Ramos (cell line): ENCODE results near the gene RANBP3.

ENCODE experiments used
- in situ Hi-C: fragments of 300-500 bp; cut with MboI; formaldehyde crosslinking; loops from one replicate; pipeline ENCODE4 v1.14.3; 2022; ENCODE audit warnings: low sequenced_read_pairs; ENCODE audit not compliant: unreplicated experiment

Gene RANBP3

DNA sequence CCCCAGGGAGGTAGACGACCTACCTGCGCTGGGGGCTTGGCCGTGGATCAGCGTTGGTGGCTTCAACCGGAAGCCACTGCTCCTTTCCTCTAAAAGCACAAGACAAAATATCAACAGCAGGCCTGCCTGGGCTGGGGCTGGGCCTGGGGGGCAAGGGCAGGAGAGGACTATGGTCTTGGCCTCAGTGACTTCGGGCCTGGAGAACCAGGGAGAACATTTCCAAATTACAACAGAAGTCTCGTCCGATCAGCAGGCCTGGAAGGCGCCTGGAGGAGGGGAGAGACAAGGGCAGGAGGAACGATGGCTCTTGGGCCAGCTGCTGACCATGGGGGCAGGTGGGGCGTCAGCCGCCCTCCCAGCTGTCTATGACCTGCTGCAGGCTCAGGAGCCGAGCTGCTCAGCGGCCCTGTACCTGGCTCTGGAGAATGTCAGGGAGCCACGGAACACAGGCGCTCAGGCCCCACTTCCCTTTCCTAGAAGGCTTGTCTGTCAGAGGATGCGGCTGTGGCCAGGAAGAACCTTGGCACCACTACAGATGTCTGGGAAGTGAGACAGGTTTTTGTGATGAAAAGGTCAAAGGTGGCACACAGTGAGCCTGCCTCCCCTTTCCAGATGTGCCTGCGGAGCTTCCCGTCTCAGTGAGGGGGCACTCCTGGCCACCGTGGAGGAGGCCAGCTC, 44.4 kb downstream of the RANBP3 start:
- in situ Hi-C loops: no loop called here

DNA sequence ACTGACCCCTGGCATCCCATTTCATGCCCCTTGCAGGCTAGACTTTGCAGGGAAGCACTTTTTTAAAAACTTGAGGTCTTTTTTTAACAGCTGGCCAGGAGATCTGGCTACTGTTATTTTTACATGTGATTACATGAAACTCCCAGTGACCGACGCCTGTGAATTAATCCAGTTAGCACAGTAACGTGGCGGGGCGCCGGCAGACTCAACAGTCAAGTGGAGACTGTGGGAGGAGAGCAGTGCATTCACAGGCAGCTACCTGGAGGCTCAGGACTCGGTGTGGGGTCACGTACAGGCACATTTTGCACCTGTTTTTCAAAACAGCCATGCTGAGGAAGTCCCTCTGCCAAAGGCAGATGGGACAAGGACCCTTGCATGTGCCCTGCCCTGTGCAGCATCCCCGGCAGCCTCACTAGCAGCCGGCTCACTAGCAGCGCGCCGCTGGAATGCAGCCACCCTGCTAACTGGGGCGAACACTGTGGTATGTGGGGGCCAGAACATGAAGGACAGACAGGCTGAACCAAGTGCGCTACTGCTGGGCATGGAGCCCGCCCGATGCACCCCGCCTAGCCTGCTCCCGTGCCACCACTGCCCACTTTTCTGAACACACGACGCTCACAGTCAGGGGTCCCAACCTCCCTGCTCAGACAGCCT, 45.2 kb downstream of the RANBP3 start:
- in situ Hi-C loops: no loop called here

DNA sequence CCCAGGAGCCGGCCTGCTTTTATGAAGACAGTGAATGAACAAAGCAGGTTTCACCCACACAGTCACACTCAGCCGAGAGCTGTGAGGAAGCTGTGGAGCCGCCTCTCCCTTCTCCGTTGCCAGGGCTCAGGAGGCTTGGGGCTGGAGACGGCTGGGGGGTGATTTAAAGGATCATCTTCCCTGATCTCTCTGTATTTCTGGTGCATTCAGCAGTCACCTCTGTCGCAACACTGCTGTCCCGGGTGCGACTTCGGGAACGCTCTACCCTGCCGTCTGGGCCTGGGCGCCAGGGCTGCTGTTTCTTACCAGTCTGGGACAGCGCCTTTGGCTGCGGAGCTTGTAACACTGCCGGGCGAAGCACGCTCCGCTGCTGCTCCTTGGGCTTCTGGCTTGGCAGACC, 45.8 kb downstream of the RANBP3 start:
- in situ Hi-C loops: no loop called here

DNA sequence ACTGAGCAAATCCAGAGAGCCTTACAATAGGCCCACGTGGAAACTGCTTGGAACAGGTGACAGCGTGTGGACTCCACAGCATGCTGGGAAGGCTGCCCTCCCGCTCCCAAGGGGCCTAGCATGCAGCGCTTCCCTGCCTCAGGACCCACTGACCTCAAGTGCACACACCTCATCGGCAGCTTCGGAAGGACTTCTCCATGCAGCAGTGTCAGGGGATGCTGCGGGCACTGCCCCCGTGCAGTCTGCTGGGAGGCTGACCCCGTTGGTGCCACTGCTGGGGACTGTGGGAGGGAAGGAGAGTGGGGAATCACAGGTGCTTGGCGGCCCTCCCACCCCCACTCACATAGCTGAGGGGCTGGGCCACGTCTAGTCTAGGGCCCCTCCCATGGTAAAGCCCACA, 46.7 kb downstream of the RANBP3 start:
- in situ Hi-C loops: no loop called here

DNA sequence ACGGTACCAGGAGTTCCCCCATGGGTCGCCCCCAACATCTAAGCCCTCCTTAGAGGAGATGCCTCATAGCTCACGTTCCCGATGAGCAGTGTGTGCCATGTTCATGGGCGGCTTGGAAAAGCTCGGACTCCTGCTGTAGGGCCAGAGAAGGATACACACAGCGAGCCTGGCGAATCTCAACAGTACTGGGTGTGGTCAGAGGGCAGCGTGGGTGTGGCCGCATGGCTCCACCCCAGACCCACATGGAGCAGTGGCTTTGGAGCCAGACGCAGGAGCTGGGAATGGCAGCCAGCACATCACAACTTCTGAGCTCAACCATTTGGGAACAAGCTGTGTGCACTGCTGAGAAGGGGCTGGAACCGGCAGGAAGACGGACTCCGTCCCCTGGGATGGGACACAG, 48.3 kb downstream of the RANBP3 start:
- in situ Hi-C loops: no loop called here

DNA sequence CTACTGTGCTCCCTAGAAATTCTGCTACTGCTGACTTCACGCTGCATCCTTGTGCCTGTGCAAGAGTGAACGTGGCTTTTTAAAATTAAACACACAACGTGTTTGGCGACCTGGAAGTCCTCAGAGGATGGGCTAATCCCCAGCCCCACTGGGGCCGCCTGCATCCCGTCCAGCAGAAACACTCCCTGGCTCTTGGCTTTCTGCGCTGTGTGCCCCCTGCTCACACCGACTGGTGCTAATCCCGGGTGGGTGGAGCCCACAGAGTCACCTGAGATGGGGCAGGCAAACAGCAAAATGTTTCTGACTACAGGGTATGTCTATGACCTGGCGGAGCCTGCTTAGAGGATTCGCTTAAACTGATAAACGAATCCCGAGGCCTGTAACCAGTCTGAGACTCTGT, 48.8 kb downstream of the RANBP3 start:
- in situ Hi-C loops: no loop called here

DNA sequence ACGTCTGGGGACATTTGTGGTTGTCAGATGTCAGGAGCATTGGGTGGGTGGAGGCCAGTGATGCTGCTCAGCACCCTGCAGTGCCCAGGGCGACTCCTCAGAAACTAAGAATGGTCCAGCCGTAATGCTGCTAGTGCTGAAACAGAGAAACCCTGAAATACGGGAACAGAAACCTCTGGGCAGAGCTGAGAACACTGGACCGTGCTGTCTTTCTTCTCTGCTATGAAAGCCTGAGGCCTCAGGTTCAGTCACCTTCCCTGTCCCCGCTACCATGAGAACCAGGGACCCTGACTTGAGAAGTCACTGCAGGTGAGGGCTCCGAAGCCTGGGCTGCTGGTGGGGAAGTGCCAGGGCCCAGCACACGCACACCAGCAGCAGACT, 50.5 kb downstream of the RANBP3 start:
- in situ Hi-C loops: no loop called here

DNA sequence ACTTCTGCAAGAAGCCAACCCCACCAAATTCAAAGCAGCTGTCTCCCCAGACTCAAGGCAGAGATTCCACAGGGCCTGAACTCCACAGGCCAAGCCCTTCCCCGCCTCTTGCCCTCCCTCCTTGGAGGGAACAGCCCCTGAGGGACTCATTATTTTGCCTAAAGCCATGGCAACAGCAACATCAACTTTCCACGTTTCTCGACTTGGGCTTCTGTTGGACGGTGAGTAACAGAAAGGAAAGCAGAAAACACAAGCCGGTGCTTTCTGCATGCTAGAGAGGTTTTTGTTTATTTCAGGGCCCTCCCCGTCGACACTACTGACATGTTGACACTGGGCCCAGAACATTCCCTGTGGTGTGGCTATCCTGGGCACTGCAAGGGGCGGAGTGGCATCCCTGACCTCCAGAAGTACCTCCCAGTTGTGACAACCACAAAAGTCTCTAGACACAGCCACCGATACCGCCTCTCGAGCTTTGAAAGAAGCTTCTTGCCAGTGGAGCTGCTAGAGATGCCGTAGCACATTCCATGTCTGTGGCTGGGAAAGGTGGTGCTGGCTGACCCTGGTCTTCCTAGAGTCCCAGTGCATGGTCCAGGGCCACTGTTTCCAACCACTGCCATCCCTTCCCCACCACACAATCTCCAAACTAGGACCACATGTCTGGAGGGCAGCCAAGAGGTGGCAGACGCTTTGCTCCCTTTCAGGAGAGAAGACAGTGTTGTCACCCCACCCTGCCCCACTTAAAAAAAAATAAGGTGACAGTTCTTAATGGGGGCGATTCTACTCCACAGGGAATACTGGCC, 51.1 kb downstream of the RANBP3 start:
- in situ Hi-C loops: no loop called here

DNA sequence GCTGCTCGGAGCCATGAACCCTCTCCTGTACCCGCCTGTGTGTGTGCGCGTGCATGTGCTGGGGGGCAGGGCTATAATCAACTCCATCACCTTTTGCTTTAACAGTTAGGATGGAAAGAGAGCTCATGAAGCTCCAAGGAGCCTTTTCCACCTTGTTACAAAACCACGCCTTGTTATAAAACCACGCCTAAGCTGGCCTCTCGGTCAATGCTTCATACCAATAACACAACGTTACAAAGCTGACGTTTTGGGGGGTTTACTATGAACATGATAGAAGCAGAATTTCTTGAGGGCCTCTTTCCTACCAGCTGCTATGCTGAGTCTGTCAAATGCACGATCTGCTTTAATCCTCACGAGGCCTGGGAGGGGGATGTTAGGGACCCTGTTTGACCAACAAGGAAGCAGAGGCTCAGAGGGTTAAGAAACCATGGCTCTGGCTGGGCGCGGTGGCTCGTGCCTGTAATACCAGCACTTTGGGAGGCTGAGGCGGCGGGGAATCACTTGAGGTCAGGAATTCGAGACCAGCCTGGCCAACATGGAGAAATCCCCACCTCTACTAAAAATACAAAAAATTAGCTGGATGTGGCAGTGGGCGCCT, 52.0 kb downstream of the RANBP3 start:
- in situ Hi-C loops: no loop called here

DNA sequence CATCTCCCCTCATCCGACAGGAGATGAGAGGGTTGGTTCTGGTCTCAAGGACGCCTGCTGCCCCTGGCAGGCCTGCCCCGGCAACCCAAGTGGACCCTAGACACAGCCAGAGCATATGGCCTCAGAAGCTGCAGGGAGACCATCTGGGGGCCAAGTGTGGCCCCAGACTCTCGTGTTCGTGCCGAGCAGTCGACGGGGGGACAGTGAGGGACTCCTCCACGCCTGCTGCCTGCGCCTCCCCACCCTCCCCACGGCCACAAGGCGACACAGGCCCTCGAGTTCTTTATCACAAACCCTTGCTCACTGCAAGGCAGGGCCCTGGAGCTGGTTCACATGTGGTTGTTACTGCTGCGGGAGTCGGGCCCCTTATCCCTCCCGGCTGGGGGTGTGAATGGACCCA, 54.6 kb downstream of the RANBP3 start:
- in situ Hi-C loops: no loop called here

DNA sequence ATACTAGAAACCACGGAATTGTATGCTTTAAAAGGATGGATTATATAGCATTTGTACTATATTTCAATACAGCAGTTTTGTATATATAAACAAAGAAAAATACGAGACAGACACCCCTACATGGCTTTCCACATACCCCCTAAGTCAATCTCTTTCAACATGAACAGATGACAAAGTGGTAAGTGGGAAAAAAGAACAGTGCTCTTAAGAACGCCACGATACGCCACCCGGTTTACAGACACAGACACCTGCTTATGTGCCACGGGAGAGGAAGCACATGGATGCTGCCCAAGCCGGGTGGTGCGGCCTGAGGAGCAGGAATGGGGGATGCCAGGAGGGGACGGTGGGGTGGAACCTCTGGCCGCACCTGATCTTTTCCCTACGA, 55.8 kb downstream of the RANBP3 start:
- in situ Hi-C loops: no loop called here

DNA sequence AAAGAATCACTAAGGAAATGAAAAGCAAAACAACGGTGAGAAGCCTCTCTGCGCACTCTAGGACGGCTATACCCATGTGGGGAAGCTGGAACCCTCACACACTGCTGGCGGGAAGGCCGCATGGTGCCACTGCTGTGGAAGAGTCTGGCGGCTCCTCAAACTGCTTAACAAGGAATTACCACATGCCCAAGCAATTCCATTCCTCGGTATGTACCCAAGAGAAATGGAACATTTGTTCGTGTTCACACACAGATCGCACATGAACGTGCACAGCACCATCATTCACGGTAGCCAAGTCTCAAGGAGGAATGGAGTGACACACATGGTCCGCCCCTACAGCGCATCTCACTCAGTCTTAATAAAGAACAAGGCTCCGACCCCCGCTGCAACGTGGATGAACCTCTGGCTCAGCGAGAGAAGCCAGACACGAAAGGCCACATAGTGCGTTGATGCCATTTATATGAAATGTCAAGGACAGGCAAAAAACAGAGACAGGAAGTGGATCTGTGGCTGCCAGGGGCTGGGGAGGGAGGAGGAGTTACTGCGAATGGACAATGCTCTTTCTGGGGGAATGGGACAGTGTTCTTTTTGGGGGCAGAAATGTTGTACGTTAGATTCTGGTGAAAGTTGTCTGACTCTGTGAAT, 56.3 kb downstream of the RANBP3 start:
- in situ Hi-C loops: no loop called here

DNA sequence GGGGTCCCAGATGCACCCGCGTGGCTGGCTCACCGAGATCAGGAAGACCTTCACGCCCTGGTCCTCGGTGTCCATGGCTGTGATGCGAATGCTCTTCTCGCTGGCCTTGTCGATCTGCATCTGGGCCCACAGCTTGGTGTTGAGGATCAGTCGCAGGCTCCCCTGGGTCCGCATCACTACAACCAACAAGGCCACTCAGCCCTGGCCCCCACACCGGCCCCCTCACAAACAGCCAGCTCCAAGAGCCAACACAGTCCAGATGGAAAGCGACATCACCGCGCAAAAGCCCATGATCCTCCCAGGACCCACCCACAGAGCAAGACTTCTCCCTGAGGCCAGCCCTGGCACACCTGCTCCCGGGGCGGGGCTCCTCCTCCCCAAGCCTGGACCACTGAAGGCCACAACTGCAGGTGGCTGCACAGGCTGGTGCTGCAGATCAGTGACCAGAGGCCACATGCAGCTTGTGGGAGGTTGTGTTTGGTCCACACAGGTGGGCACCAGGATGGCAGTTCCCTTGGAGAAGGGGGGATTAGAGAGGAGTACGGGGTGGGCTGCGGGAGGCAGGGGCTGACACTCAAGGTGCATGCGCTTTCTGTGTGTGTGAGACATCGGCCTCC, 59.4 kb downstream of the RANBP3 start:
- in situ Hi-C loops: no loop called here

DNA sequence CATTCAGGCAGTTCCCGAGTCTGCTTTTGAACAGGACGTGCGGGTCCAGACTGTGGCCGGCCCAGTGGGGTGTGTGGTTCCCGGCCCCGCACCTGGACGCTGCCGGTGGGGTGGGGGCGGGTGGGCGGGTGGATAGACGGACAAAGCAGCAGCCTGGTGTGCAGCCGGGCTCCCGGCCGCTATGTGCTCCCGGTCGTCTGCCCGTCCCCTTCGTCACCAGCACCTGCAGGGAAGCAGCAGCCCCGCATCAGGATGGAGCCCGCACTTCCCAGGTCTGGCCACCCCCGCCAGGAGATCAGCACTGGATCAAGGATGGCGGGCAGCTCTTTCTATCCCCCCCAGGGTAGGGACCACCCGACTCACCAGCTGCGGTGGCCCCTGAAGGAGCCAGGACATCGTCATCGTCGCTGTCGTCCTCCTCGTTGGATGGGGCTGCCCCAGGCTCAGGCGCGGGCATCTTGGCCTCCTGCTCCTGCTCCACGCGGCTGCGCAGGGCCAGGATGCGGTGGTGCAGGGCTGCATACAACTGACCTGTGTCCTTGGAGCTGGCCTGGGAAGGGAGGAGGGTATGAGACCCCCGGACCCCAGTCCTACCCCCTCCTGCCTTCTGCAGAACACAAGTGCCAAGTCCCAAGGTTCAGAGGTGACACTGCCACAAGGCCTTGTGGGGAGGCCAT, 60.4 kb downstream of the RANBP3 start:
- in situ Hi-C loops: no loop called here

DNA sequence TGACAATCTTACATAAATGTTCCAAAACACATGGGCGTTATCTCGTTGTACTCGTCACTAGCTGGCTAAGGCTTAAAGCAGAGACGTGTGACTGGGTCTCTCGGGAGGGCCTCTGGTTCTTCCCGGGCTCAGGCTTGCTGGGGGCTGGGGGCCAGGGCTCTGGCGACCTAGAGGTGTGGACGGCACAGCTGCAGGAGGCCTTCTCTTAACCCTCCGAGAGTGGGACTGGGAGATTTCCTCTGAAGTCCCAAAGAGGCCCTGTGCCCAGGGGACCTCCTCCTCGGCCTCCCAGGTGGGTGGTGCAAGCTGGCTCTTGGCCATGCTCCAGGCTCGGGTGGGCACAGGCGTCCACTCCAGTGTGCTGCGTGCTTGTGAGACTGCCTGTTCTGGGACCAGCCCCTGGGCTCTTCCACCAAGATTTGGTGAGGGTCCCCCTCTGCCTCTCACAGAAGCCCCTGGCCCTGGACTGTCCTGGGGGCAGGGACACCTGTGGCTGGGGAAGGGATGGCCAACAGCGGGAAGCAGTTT, 61.7 kb downstream of the RANBP3 start:
- in situ Hi-C loops: no loop called here

DNA sequence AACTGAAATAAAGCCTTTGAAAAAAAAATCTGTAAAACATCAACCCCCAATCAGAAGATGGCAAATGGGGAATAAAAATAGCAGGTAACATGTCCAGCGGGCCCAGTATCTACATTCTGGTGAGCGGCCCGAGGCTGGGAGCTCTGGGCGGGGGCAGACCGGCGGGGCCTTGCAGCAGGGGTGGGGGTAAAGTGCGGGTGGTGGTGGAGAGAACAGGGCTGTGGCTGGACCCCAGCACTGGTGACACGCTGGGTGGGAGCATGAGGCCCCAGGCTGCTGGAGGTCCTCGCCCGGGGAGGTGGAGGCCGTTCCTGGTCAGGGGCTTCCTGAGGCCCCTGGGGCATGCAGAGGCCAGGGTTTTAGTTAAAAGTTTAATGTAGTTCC, 62.2 kb downstream of the RANBP3 start:
- in situ Hi-C loops: no loop called here

DNA sequence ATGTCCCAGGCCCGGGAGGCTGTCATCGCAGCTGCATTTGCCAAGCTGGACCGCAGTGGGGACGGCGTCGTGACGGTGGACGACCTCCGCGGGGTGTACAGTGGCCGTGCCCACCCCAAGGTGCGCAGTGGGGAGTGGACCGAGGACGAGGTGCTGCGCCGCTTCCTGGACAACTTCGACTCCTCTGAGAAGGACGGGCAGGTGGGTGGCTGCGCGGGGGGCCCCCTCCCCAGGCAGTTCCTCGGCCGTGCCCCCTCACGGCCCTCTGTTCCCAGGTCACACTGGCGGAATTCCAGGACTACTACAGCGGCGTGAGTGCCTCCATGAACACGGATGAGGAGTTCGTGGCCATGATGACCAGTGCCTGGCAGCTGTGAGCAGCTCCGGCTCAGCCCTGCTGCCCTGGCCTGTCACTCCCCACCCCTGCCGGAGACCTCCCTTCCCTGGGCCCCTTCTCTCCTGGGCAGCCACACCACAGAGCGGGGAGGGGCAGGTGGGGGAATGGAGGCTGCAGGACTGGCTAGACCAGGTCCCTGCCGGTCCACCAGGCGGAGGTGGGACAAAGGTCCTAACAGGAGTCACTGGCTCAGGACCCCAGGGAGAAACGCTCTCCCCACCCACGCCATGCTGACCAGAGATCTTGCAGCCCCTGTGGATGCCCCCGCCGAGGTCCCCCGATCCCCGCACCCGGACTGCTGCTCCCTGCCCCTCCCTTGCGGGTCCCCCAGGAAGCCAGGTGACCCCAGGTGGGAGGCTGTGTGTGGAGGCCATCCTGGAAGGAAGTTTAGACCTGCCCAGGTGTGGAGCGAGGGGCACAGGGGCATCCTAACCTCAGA, 62.8 kb downstream of the RANBP3 start:
- in situ Hi-C loops: no loop called here

DNA sequence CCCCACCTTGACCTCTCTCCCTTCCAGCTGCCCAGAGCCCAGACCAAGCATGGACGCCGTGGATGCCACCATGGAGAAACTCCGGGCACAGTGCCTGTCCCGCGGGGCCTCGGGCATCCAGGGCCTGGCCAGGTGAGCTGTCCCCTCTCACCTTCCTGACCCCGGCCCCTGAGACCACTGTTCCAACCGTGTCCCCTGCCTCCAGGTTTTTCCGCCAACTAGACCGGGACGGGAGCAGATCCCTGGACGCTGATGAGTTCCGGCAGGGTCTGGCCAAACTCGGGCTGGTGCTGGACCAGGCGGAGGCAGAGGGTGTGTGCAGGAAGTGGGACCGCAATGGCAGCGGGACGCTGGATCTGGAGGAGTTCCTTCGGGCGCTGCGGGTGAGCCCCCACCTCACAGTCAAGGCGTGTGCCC, 63.6 kb downstream of the RANBP3 start:
- in situ Hi-C loops: no loop called here
